Astrocyte of the hippocampus (primary cell): Measurements from ENCODE around the gene KLHL35.
A peak's percentile ranks its signal among the peaks of the same experiment; 100 is the strongest.
"Not testable (repeated sequence)": the region's sequence is repeated elsewhere in the genome, so short reads cannot be mapped to it uniquely, and the experiment has no call there.

Source experiments
- DNase-seq: peaks from one replicate; pipeline ENCODE4 v3.0.0; 2011; ENCODE audit warnings: low read depth, low spot score

The KLHL35 gene

DNA sequence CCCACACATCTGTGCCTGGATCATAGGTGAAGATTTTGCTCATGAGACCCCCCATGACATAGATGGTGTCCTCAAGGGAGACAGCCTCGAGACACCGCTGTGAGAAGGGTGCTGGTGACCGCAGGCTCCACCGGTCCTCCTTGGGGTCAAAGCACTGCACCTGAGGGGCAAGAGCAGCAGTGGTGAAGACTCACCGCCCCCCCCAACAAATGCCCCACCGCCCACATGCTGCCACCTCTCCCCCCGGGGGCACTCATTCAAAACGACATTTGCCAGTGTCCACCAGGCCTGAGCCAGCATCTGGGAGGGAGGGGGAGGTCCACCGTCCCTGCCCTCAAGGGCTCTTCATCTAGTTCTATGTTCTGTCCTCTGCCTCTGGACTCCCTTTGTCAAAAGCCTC lies 9.3 kb downstream of the KLHL35 start:
- DNase-seq, result no peak

DNA sequence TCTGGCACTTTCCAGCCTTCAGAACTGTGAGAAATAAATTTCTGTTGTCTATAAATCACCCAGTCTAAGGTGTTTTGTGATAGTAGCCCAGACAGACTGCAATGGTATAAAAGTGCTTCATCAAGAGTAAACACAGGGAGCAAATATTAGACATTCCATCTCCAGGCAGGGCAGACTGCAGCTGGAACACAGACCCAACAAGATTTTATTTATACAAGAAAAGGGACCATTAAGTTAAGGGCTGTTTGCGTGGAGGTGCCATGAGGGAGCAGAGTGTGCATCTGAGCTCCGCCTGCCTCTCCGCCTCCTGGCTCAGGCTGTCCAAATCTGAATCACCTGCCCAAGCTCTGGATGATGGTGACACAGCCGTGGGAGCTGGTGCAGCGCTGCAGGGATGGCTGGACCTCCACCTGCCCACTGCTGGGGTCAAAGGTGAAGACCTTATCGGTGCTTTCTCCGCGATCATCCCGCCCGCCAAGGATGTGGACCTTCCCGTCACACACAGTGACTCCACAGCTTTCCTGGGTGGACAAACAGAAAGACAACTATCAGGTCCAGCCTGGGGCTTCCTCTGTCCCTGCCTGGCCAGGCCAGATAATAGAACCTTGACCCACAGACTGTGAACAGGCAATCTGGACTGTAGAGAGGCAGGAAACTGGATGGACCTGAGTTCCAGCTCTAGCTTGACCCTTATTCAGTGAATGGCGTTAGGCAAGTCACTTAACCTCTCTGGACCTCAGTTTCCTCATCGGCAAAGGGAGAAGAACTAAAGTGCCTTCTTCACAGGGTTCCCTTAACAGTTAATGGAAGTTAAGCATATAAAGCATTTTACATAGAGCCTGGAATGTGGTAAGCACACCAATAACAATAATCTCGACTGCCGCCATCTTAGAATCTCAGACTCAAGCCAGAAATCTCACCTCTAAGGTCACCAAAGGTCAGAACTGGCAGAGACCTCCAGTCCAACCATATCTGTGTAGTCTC lies 10.5 kb downstream of the KLHL35 start:
- no peak for DNase-seq

DNA sequence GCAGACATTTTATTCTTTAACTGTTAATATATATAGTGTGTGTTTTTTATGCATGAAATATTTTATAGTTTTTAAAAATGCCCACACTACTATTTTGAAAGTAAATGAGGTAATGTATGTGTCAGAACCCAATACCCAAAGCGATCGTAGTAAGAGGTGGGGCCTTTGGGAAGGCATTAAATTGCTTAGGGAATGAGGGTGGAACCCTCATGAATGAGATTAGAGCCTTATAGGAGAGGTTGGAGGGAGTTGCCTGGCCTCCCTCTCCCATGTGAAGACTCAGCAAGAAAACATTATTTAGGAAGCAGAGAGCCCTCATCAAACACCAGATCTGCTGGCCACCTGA lies 11.1 kb downstream of the KLHL35 start:
- no peak for DNase-seq

DNA sequence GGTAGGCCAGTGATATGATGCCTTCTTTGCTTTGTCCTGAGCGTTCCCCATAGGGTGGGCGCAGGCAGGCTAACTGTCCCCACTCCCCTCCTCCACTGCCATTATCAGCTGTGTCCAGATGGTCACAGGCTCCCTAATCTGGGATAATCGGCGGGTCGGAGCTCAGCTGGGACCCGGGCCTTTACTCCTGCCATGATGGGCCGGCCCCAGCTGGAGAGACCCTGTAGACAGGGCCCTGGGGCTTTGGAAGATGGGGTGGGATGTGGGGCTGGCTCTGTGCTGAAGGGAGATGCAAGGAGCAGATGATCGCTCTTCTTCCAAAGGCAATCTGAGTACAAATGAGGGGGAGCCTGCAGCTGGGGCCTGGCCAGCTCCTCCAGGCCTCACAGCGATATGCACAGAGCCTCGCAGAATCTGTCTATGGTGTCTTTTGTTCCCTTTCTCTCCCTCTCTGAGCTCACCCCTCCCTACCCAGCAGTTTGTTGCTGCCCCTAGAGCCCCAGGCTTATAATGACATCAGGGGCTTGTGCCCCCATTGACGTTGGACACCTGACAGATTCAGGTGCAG lies 11.9 kb downstream of the KLHL35 start:
- DNase-seq, result no peak

GRCh38 chr11:75420224-75421034 lies 12.6 kb downstream of the KLHL35 start:
- DNase-seq, result no peak

GRCh38 chr11:75413864-75414263 lies 19.1 kb downstream of the KLHL35 start:
- no peak for DNase-seq

GRCh38 chr11:75413146-75413545 lies 19.9 kb downstream of the KLHL35 start:
- DNase-seq, result not testable (repeated sequence)

GRCh38 chr11:75409971-75410370 lies 23.0 kb downstream of the KLHL35 start:
- not testable (repeated sequence) for DNase-seq

GRCh38 chr11:75408957-75409219 lies 24.1 kb downstream of the KLHL35 start:
- DNase-seq, result no peak

DNA sequence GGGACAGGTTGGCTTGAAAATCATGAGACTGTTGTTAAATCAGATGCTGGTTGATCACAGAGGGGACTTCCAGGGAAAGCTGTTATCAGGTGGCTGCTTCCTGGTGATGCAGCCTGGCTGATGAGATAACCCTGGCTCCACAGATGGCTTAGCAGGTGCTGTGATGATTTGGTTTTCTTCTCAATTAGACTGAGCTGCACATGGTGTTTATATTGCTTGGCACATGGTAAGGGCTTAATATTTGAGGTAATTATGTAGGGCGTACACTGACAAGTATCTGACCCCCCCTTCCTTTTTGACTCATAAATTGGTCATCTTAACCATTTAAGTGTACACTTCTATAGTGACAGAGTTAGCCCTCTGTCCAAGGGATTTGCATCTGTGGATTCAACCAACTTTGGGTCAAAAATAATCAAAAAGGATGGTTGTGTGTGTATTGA lies 26.6 kb downstream of the KLHL35 start:
- no peak for DNase-seq

DNA sequence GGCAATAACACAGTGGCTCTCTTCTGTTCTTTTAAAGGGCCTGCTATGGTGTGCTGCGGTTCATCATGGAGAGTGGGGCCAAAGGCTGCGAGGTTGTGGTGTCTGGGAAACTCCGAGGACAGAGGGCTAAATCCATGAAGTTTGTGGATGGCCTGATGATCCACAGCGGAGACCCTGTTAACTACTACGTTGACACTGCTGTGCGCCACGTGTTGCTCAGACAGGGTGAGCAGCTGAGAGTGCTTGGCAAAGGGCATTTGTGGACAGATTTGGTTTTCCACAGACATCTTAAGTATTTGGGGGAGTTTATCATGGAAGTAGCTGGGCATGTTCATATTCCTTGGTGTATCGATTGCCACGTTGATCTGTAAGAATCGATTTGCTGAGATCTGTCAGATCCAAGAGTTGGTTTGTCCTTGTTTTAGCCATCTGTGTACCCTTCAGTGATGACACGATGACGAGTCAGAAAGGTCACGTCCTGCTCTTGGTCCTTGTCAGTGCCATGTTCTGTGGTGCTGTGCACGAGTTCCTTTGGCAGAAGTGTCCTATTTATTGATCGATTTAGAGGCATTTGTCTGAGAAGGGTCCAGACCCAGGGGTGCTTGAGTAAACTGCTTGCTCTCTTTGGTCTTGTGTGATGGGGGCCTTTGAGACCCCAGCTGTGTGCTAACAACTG lies 28.9 kb downstream of the KLHL35 start:
- no peak for DNase-seq

DNA sequence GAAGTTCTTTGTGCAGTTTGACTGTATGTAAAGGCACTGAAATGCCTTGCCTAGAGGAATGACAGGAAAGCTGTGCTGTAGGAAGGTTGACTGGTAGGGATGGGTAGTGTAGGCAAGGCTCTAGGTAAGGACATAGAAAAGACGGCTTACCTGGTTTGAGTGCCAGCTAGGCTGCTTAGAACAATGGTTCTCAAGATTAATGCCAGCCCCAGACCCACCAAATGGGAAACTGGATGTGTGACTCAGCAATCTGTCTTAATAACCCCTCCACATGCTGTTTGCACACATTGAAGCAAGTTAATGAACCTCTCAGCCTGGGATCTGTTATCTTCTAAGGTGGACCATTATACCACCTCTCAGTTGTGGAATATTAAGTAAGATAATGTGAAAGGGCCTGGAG lies 30.0 kb downstream of the KLHL35 start:
- DNase-seq, result no peak

DNA sequence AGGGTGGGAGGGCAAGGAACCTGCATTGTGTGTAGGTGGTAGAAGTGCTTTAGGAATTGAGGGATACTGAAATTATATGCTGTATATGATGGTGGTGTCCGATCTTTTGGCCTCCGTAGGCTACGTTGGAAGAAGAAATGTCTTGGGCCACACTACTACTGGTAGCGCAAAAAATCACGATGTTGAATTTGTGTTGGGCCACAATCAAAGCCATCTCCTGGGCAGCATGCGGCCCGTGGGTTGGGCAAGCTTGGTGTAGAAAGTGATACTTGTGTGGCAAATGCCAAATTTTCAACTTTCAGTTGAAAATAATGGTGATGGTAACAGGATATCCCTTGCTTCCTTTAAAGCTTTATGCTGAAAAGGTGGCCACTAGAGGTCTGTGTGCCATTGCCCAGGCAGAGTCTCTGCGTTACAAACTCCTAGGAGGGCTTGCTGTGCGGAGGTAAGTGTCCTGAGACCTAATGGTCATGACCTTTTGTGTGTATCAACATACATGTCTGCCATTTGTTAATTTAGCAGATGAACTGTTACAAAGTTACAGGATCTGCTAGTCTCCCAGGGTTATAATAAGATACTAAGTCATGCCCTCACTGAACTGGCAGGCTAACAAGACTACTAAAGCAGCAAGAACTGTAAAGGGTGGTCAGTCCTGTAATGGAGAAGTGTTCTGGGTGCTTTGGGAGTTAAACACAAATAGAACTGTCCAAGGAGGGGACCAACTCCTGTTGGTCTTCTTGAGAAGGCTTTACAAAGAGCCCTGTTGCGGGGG lies 30.8 kb downstream of the KLHL35 start:
- no peak for DNase-seq

- DNase-seq, result peak; percentile 37
Measured at GRCh38 chr11:75400146-75400865, 32.7 kb downstream of the KLHL35 start.

GRCh38 chr11:75399344-75400145 lies 33.5 kb downstream of the KLHL35 start, which contains the start of gene RPS3:
RPS3 (plus strand) TSS chr11:75399518; CDS start chr11:75399548, 30 bp downstream.
- DNase-seq, result peak; percentile 96

GRCh38 chr11:75398906-75399305 lies 34.1 kb downstream of the KLHL35 start:
- no peak for DNase-seq

DNA sequence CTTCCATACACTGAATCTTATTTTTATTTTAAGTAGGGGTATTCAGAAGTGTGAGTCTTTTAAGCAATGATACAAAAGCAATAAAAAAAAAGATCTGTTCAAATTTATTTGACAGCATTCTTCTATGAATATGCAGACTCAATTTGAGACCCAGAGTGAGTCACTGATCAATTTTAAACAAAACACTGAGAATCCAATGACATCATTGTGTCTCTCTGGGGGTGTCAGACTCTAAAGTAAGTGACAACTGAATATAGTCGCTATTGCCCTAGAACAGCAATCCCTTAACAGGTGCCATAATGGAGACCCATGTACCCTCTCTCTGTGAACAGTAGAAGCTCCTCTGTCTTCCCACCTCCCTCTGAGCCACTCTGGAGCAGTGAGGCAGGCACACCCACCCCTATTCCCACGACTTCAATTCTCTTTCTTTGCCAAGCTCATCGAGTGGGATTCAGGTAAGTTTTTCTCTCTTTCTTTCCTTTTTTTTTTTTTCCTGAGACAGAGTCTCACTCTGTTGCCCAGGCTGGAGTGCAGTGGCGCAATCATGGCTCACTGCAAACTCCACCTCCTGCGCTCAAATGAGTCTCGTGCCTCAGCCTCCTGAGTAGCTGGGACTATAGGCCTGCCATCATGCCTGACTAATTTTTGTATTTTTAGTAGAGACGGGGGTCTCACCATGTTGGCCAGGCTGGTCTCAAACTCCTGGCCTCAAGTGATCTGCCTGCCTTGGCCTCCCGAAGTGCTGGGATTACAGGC lies 38.7 kb downstream of the KLHL35 start:
- DNase-seq, result no peak

DNA sequence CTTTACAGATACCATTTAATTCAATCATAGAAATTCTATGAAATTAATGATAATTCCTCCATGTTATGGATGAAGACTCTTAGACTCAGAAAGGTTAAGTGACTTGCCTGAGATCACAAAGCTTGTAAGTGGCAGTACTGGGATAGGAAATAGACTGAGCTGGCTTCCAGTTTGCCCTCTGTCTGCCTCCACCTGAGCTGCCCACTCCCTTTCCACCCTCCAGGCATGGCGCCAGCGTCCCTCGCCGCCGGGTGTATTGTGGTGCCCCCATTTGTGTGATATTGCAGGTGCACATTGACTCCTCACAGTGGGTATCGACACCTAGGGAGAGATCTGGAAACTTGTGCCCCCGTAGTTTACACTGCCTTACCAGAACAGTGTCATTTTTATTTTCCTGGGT lies 43.1 kb downstream of the KLHL35 start:
- no peak for DNase-seq

- no peak for DNase-seq
Measured at GRCh38 chr11:75389276-75389605, 43.8 kb downstream of the KLHL35 start.
